GM23338 (cell line): ENCODE measurements around the gene C2CD4D. TPM values are rescaled to one million over a fixed set of nuclear protein-coding genes. Genes with fewer than 3 reads are reported as not detected.

ENCODE experiments used
- ATAC-seq: fragments of 200-7000 bp; cut with Tn5 transposase; 3 replicates; pipeline ENCODE4 v1.9.1; 2020
- DNase-seq: peaks from one replicate; pipeline ENCODE4 v3.0.0-alpha.2; 2015; ENCODE audit warnings: low spot score
- H2AFZ ChIP-seq: fragments of 200-600 bp; sonication (generic); 2 replicates; pipeline ENCODE4 v1.8.0; 2016; ENCODE audit warnings: antibody characterized with exemption, mild to moderate bottlenecking, moderate library complexity
- H3F3A ChIP-seq: fragments of 200-600 bp; sonication (generic); replicated peaks from 2 replicates; pipeline ENCODE4 v1.8.0; 2017; ENCODE audit warnings: antibody characterized with exemption, mixed run types, low read depth
- H3K27ac ChIP-seq: fragments of 200-600 bp; sonication (generic); 2 replicates; pipeline ENCODE4 v1.6.1; 2016; ENCODE audit warnings: low read depth
- H3K27me3 ChIP-seq: fragments of 200-600 bp; sonication (generic); 2 replicates; pipeline ENCODE4 v1.8.0; 2016; ENCODE audit warnings: mild to moderate bottlenecking, mixed run types, moderate library complexity; ENCODE audit not compliant: insufficient read depth
- H3K36me3 ChIP-seq: fragments of 200-600 bp; sonication (generic); 2 replicates; pipeline ENCODE4 v1.8.0; 2016; ENCODE audit warnings: mild to moderate bottlenecking; ENCODE audit not compliant: insufficient read depth
- H3K4me1 ChIP-seq: fragments of 200-600 bp; sonication (generic); 2 replicates; pipeline ENCODE4 v1.8.0; 2016; ENCODE audit warnings: mild to moderate bottlenecking, moderate library complexity; ENCODE audit not compliant: insufficient read depth
- H3K4me2 ChIP-seq: fragments of 200-600 bp; sonication (generic); 2 replicates; pipeline ENCODE4 v1.7.1; 2017; ENCODE audit warnings: mixed run types
- H3K4me3 ChIP-seq: fragments of 200-600 bp; sonication (generic); 2 replicates; pipeline ENCODE4 v1.6.1; 2016; ENCODE audit warnings: mixed run types
- H3K79me2 ChIP-seq: fragments of 200-600 bp; sonication (generic); replicated peaks from 2 replicates; pipeline ENCODE4 v1.8.0; 2017; ENCODE audit warnings: mild to moderate bottlenecking; ENCODE audit not compliant: insufficient read depth
- H3K9me2 ChIP-seq: fragments of 200-600 bp; sonication (generic); 2 replicates; pipeline ENCODE4 v1.8.0; 2017; ENCODE audit not compliant: insufficient read depth
- H4K20me1 ChIP-seq: fragments of 200-600 bp; sonication (generic); replicated peaks from 2 replicates; pipeline ENCODE4 v1.8.0; 2017; ENCODE audit warnings: mild to moderate bottlenecking; ENCODE audit not compliant: insufficient read depth
- H3K27ac Mint-ChIP-seq: 2 replicates; pipeline ENCODE4 v1.8.0; 2020; ENCODE audit warnings: inconsistent platforms, mild to moderate bottlenecking, moderate library complexity, mixed read lengths
- H3K27me3 Mint-ChIP-seq: 3 replicates; pipeline ENCODE4 v1.8.0; 2022; ENCODE audit warnings: low read depth, mild to moderate bottlenecking, moderate library complexity, mixed read lengths, inconsistent platforms; ENCODE audit not compliant: insufficient read depth, poor library complexity
- H3K36me3 Mint-ChIP-seq: 3 replicates; pipeline ENCODE4 v1.8.0; 2021; ENCODE audit warnings: low read depth, mild to moderate bottlenecking, inconsistent platforms, moderate library complexity, mixed read lengths
- H3K4me1 Mint-ChIP-seq: 3 replicates; pipeline ENCODE4 v1.8.0; 2020; ENCODE audit warnings: mild to moderate bottlenecking, inconsistent platforms, mixed read lengths
- H3K4me3 Mint-ChIP-seq: 3 replicates; pipeline ENCODE4 v1.8.0; 2021; ENCODE audit warnings: moderate library complexity, mild to moderate bottlenecking, inconsistent platforms, mixed read lengths
- H3K9me3 Mint-ChIP-seq: 3 replicates; pipeline ENCODE4 v1.8.0; 2020; ENCODE audit warnings: moderate library complexity, mild to moderate bottlenecking, inconsistent platforms, mixed read lengths
- CREB1 ChIP-seq: fragments of 250-450 bp; sonication (Bioruptor Pico); IDR thresholded peaks from 2 replicates; pipeline ENCODE4 v1.5.0; 2020; ENCODE audit warnings: low read depth, mild to moderate bottlenecking, moderate library complexity
- CTCF ChIP-seq, 2 experiments: fragments of 200-600 bp in 1 of 2; sonication (generic) in 1 of 2; conservative IDR thresholded peaks; 2 replicates each; pipeline versions ENCODE4 v1.5.1 to v1.6.1; 2016 to 2017; ENCODE audit warnings: antibody characterized with exemption in 2 of 2, low read depth in 2 of 2, mild to moderate bottlenecking in 2 of 2, moderate library complexity in 1 of 2
- ETS1 ChIP-seq: IDR thresholded peaks from 2 replicates; pipeline ENCODE4 v1.6.1; 2016; ENCODE audit warnings: antibody characterized with exemption
- EZH2 ChIP-seq: fragments of 200-600 bp; sonication (generic); IDR thresholded peaks from one replicate; pipeline ENCODE4 v1.8.0; 2017; ENCODE audit warnings: antibody characterized with exemption, mild to moderate bottlenecking, low read depth; ENCODE audit not compliant: unreplicated experiment
- EZH2phosphoT487 ChIP-seq: fragments of 200-600 bp; sonication (generic); IDR thresholded peaks from one replicate; pipeline ENCODE4 v1.8.1; 2018; ENCODE audit warnings: antibody characterized with exemption; ENCODE audit not compliant: unreplicated experiment
- JUNB ChIP-seq: IDR thresholded peaks from one replicate; pipeline ENCODE4 v1.6.1; 2016; ENCODE audit warnings: antibody characterized with exemption; ENCODE audit not compliant: unreplicated experiment
- NANOG ChIP-seq: IDR thresholded peaks from 2 replicates; pipeline ENCODE4 v1.6.1; 2016; ENCODE audit warnings: antibody characterized with exemption, borderline replicate concordance
- POLR2AphosphoS5 ChIP-seq: IDR thresholded peaks from 2 replicates; pipeline ENCODE4 v1.6.1; 2016; ENCODE audit warnings: antibody characterized with exemption, low read depth
- STAT1 ChIP-seq: IDR thresholded peaks from one replicate; pipeline ENCODE4 v1.6.1; 2016; ENCODE audit warnings: antibody characterized with exemption; ENCODE audit not compliant: unreplicated experiment
- ZNF114 ChIP-seq: fragments of 250-450 bp; sonication (Bioruptor Pico); IDR thresholded peaks from 2 replicates; pipeline ENCODE4 v1.5.0; 2020; ENCODE audit warnings: mild to moderate bottlenecking, moderate library complexity
- ZNF331 ChIP-seq: fragments of 250-450 bp; sonication (Bioruptor Pico); IDR thresholded peaks from 2 replicates; pipeline ENCODE4 v1.5.0; 2020; ENCODE audit warnings: low read depth, mild to moderate bottlenecking, moderate library complexity
- polyA plus RNA-seq: library from polyadenylated mRNA; unstranded; fragments of >200 nt; fragmentation: Nextera tagmentation; extraction: Ambion mirVana; gene quantifications from 2 replicates; pipeline ENCODE4 v1.2.1, GENCODE V29; 2016
- total RNA-seq: library from RNA; depleted of rRNA; stranded (reverse); fragments of >200 nt; shearing (Covaris generic); gene quantifications from 2 replicates; pipeline ENCODE4 v1.2.3, GENCODE V29; 2014
- TF ChIP-seq, protein P1 (sequence below): IDR thresholded peaks from one replicate; pipeline ENCODE4 v1.6.1; 2018; ENCODE audit warnings: antibody characterized with exemption; ENCODE audit not compliant: unreplicated experiment
- TF ChIP-seq, protein P2 (sequence below): fragments of 250-450 bp; sonication (Bioruptor Pico); IDR thresholded peaks from 2 replicates; pipeline ENCODE4 v1.5.0; 2020; ENCODE audit warnings: mild to moderate bottlenecking, moderate library complexity

C2CD4D gene
- total and polyA plus RNA-seq, 2 experiments from 2014 or later, result 0.35 to 0.82 TPM

GRCh38 chr1:151858030-151858746, 18.6 kb upstream of the C2CD4D start:
- Histone ChIP-seq H3K27me3 (peaks cover 60% of the 10 kb centered on the region), H3K79me2 (no peaks in the 10 kb centered on the region), H3F3A (no peaks in the 10 kb centered on the region), H4K20me1 (no peaks in the 10 kb centered on the region; the same call in 1 of the 2 replicates), H3K4me1 (peaks cover 5% of the 10 kb centered on the region; the same call in 1 of the 2 replicates), H2AFZ (no peak overlapping the region), H3K27ac (no peak overlapping the region), H3K4me3 (no peak overlapping the region), H3K36me3 (no peaks in the 10 kb centered on the region; the same call in 1 of the 2 replicates), H3K9me2 (no peaks in the 10 kb centered on the region), H3K4me2 (no peak overlapping the region)
- TF ChIP-seq, protein P1, sequence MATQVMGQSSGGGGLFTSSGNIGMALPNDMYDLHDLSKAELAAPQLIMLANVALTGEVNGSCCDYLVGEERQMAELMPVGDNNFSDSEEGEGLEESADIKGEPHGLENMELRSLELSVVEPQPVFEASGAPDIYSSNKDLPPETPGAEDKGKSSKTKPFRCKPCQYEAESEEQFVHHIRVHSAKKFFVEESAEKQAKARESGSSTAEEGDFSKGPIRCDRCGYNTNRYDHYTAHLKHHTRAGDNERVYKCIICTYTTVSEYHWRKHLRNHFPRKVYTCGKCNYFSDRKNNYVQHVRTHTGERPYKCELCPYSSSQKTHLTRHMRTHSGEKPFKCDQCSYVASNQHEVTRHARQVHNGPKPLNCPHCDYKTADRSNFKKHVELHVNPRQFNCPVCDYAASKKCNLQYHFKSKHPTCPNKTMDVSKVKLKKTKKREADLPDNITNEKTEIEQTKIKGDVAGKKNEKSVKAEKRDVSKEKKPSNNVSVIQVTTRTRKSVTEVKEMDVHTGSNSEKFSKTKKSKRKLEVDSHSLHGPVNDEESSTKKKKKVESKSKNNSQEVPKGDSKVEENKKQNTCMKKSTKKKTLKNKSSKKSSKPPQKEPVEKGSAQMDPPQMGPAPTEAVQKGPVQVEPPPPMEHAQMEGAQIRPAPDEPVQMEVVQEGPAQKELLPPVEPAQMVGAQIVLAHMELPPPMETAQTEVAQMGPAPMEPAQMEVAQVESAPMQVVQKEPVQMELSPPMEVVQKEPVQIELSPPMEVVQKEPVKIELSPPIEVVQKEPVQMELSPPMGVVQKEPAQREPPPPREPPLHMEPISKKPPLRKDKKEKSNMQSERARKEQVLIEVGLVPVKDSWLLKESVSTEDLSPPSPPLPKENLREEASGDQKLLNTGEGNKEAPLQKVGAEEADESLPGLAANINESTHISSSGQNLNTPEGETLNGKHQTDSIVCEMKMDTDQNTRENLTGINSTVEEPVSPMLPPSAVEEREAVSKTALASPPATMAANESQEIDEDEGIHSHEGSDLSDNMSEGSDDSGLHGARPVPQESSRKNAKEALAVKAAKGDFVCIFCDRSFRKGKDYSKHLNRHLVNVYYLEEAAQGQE, result no peak
- TF ChIP-seq EZH2phosphoT487, result no peak
- no peak for TF ChIP-seq ETS1
- TF ChIP-seq NANOG, result no peak
- TF ChIP-seq ZNF114 (CRISPR knock-in tag), result no peak
- no peak for TF ChIP-seq EZH2
- TF ChIP-seq POLR2AphosphoS5, result no peak
- TF ChIP-seq, protein P2, sequence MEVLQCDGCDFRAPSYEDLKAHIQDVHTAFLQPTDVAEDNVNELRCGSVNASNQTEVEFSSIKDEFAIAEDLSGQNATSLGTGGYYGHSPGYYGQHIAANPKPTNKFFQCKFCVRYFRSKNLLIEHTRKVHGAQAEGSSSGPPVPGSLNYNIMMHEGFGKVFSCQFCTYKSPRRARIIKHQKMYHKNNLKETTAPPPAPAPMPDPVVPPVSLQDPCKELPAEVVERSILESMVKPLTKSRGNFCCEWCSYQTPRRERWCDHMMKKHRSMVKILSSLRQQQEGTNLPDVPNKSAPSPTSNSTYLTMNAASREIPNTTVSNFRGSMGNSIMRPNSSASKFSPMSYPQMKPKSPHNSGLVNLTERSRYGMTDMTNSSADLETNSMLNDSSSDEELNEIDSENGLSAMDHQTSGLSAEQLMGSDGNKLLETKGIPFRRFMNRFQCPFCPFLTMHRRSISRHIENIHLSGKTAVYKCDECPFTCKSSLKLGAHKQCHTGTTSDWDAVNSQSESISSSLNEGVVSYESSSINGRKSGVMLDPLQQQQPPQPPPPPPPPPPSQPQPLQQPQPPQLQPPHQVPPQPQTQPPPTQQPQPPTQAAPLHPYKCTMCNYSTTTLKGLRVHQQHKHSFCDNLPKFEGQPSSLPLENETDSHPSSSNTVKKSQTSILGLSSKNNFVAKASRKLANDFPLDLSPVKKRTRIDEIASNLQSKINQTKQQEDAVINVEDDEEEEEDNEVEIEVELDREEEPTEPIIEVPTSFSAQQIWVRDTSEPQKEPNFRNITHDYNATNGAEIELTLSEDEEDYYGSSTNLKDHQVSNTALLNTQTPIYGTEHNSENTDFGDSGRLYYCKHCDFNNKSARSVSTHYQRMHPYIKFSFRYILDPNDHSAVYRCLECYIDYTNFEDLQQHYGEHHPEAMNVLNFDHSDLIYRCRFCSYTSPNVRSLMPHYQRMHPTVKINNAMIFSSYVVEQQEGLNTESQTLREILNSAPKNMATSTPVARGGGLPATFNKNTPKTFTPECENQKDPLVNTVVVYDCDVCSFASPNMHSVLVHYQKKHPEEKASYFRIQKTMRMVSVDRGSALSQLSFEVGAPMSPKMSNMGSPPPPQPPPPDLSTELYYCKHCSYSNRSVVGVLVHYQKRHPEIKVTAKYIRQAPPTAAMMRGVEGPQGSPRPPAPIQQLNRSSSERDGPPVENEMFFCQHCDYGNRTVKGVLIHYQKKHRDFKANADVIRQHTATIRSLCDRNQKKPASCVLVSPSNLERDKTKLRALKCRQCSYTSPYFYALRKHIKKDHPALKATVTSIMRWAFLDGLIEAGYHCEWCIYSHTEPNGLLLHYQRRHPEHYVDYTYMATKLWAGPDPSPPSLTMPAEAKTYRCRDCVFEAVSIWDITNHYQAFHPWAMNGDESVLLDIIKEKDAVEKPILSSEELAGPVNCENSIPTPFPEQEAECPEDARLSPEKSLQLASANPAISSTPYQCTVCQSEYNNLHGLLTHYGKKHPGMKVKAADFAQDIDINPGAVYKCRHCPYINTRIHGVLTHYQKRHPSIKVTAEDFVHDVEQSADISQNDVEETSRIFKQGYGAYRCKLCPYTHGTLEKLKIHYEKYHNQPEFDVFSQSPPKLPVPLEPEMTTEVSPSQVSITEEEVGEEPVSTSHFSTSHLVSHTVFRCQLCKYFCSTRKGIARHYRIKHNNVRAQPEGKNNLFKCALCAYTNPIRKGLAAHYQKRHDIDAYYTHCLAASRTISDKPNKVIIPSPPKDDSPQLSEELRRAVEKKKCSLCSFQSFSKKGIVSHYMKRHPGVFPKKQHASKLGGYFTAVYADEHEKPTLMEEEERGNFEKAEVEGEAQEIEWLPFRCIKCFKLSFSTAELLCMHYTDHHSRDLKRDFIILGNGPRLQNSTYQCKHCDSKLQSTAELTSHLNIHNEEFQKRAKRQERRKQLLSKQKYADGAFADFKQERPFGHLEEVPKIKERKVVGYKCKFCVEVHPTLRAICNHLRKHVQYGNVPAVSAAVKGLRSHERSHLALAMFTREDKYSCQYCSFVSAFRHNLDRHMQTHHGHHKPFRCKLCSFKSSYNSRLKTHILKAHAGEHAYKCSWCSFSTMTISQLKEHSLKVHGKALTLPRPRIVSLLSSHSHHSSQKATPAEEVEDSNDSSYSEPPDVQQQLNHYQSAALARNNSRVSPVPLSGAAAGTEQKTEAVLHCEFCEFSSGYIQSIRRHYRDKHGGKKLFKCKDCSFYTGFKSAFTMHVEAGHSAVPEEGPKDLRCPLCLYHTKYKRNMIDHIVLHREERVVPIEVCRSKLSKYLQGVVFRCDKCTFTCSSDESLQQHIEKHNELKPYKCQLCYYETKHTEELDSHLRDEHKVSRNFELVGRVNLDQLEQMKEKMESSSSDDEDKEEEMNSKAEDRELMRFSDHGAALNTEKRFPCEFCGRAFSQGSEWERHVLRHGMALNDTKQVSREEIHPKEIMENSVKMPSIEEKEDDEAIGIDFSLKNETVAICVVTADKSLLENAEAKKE (CRISPR knock-in tag), result no peak
- no peak for TF ChIP-seq STAT1
- TF ChIP-seq CTCF (conservative IDR thresholded peaks at IDR 0.05; ENCODE audit: low read depth in 2 of 2), result no peak
- no peak for TF ChIP-seq CREB1
- TF ChIP-seq ZNF331, result no peak
- no peak for TF ChIP-seq JUNB
- peaks cover 65% of the 10 kb centered on the region for H3K27me3 Mint-ChIP-seq
- H3K4me1 Mint-ChIP-seq, result peaks cover 23% of the 10 kb centered on the region
- H3K4me3 Mint-ChIP-seq, result no peak overlapping the region
- no peak for DNase-seq
- no peak overlapping the region for H3K27ac Mint-ChIP-seq
- ATAC-seq, result no peak
- no peaks in the 10 kb centered on the region for H3K36me3 Mint-ChIP-seq
- no peaks in the 10 kb centered on the region; the same call in 2 of the 3 replicates for H3K9me3 Mint-ChIP-seq
